ENCODE results near the gene SYNGAP1. TPM values are rescaled to one million over a fixed set of nuclear protein-coding genes. Genes with fewer than 3 reads are reported as not detected.

SYNGAP1 gene
- total RNA-seq, 4 donors from 2014 or later, result 0.71 to 2.3 (median 1.3) TPM

GRCh38 chr6:33416386-33417127, 3.3 kb upstream of the SYNGAP1 start:
- Histone ChIP-seq H3K36me3 (peaks cover 3 to 45% of the 10 kb centered on the region in 2 donors), H3K27ac (peak overlapping the region; percentile 84 to 94 (median 88)), H3K4me3 (peak overlapping the region in 3 of 4 donors; percentile 62 to 74 (median 70)), H3K27me3 (no peaks in the 10 kb centered on the region), H3K4me1 (peaks cover 29 to 30% of the 10 kb centered on the region in 2 donors), H3K9me3 (no peaks in the 10 kb centered on the region)
- in situ Hi-C loops (cut with MboI; ENCODE audit: low sequenced_read_pairs in 4 of 4) (loop anchor here in 1 of 4 donors (25.0 kb wide), 1 partner anchor 454 kb away; the partner anchor contains the start of genes BRD2 and HLA-DMA), intact Hi-C loops (cut with DNase I; ENCODE audit: low total_unique reads) (loop anchor here (5.0 kb wide), 1 partner anchor 214 kb away; the partner anchor contains the start of genes HSD17B8, RXRB and SLC39A7)
- no peak for ATAC-seq
- DNase-seq, result no peak
- no peak for TF ChIP-seq POLR2A (IDR thresholded peaks at IDR 0.05)
- TF ChIP-seq CTCF (IDR thresholded peaks at IDR 0.05 in 4 of 5, conservative IDR thresholded peaks at IDR 0.05 in 1 of 5), result no peak

DNA sequence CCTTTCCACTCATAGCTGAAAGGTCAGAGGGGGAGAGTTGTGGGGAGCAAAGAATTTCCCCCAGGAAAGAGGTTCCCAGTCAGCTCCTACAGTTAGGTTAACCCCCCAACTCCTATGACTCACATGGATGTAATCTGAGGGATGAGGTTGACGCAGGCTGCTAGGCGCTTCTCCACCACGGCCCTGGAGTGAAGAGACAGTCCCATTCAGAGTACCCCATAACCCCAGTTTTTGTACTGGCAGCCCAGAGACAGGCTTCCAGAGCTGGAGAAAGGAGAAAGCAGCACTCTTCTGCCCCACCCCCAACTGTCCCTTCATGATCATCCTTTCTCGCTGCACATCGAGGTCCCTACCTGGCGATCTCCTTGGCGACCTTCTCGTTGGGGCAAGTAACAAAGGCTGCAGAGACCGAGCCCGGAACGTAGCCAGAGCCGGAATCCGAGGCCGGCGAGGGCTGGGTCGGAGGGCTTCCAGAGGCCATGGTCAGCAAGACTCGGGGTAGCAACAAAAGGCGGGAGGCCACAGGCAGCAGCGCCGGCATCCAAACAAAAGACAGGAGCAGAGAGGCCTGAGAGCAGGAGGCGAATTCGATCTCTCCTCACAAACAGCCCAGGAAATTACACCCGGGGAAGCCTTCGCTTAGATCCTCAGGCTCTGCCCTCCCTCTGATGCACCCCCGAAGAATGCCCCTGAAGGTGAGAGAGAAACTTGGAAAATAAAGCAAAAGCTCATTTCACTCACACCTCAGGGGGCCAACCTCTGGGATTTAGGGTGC, 2.5 kb upstream of the SYNGAP1 start:
- Histone ChIP-seq H3K9me3 (no peaks in the 10 kb centered on the region), H3K27ac (peak overlapping the region; percentile 84 to 94 (median 88)), H3K4me1 (peaks cover 22 to 23% of the 10 kb centered on the region in 2 donors), H3K36me3 (peaks cover 3 to 42% of the 10 kb centered on the region in 2 donors), H3K4me3 (peak overlapping the region; percentile 62 to 74 (median 72)), H3K27me3 (no peaks in the 10 kb centered on the region)
- TF ChIP-seq CTCF (IDR thresholded peaks at IDR 0.05 in 4 of 5, conservative IDR thresholded peaks at IDR 0.05 in 1 of 5) (no peak), POLR2A (IDR thresholded peaks at IDR 0.05) (no peak)
- in situ Hi-C loops (cut with MboI; ENCODE audit: low sequenced_read_pairs in 4 of 4) (loop anchor here in 1 of 4 donors (25.0 kb wide), 1 partner anchor 455 kb away; the partner anchor contains the start of genes BRD2 and HLA-DMA), intact Hi-C loops (cut with DNase I; ENCODE audit: low total_unique reads) (loop anchor here (5.0 kb wide), 1 partner anchor 215 kb away; the partner anchor contains the start of genes HSD17B8, RXRB and SLC39A7)
- no peak for ATAC-seq
- DNase-seq, result no peak

GRCh38 chr6:33417903-33418689, 1.8 kb upstream of the SYNGAP1 start, which contains the start of gene CUTA:
TSS of gene CUTA (minus strand) at chr6:33418107. CDS start at chr6:33418000, 107 bp downstream.
- DNase-seq, result peak; percentile 100
- peak within 1 kb of the TSS; percentile 84 to 94 (median 88) for H3K27ac ChIP-seq
- H3K36me3 ChIP-seq, result peaks cover 0 to 34% of the 10 kb centered on the region in 2 donors
- no peaks in the 10 kb centered on the region for H3K9me3 ChIP-seq
- ATAC-seq, result peak; percentile 98
- H3K27me3 ChIP-seq, result no peaks in the 10 kb centered on the region
- in situ Hi-C loops (cut with MboI; ENCODE audit: low sequenced_read_pairs in 4 of 4) (loop anchor here in 1 of 4 donors (25.0 kb wide), 1 partner anchor 456 kb away; the partner anchor contains the start of genes BRD2 and HLA-DMA), intact Hi-C loops (cut with DNase I; ENCODE audit: low total_unique reads) (loop anchor here (1.0 to 5.0 kb wide), 2 partner anchors 8 to 216 kb away; partner anchors contain the start of genes HSD17B8, RXRB and SLC39A7)
- H3K4me3 ChIP-seq, result peak within 1 kb of the TSS; percentile 62 to 74 (median 72)
- TF ChIP-seq CTCF (IDR thresholded peaks at IDR 0.05 in 4 of 5, conservative IDR thresholded peaks at IDR 0.05 in 1 of 5) (peak in 4 of 5 experiments; percentile 30 to 45 (median 43)), POLR2A (IDR thresholded peaks at IDR 0.05) (peak; percentile 59 to 74)
- peaks cover 20 to 22% of the 10 kb centered on the region in 2 donors for H3K4me1 ChIP-seq

Data from gastrocnemius medialis (tissue), 4 donors.